Measurements from ENCODE around the gene LCE1E. TPM values are rescaled to one million over a fixed set of nuclear protein-coding genes. Genes with fewer than 3 reads are reported as not detected.

Gene LCE1E
- total and polyA plus RNA-seq, 10 of the 15 experiments (the other 5 are each of a cell fraction or from before 2014, with no cell fraction given), result 0.33 to 8.2 (median 1.3) TPM; not detected in 1

- TF ChIP-seq CUX1 (IDR thresholded peaks at IDR 0.05; ENCODE audit: insufficient replicate concordance, low read depth, low read length) (no peak), HDAC2 (IDR thresholded peaks at IDR 0.05) (no peak)
These were observed 17.1 kb upstream of the LCE1E start (continued) for GRCh38 chr1:152768847-152769533.

- intact Hi-C loops (cut with micrococcal nuclease; ENCODE audit: unreplicated experiment) (no loop called here), in situ Hi-C loops (cut with MboI) (no loop called here)
- no peak for ATAC-seq
- Histone ChIP-seq H2AFZ (ENCODE audit: control insufficient read depth, low read depth, low read length) (no peak overlapping the region), H3K27me3 (replicated peaks in 1 of 2; ENCODE audit: control insufficient read depth in 2 of 2, insufficient read depth in 2 of 2, low read length in 1 of 2) (no peaks in the 10 kb centered on the region; a peak in 1 of 4 replicates), H4K20me1 (ENCODE audit: control insufficient read depth, insufficient read depth) (no peaks in the 10 kb centered on the region), H3K4me2 (ENCODE audit: control insufficient read depth, insufficient read depth) (no peak overlapping the region), H3K9me3 (replicated peaks; ENCODE audit: control insufficient read depth, insufficient read depth, low read length) (no peaks in the 10 kb centered on the region), H3K9ac (ENCODE audit: control insufficient read depth, insufficient read depth, low read length) (no peak overlapping the region), H3K27ac (ENCODE audit: control insufficient read depth, insufficient read depth) (no peak overlapping the region), H3K36me3 (ENCODE audit: control insufficient read depth in 2 of 2, insufficient read depth in 2 of 2, low read length in 1 of 2) (no peaks in the 10 kb centered on the region), H3K4me1 (ENCODE audit: control insufficient read depth, insufficient read depth, low read length) (no peaks in the 10 kb centered on the region), H3K79me2 (ENCODE audit: control insufficient read depth, insufficient read depth, low read length) (no peaks in the 10 kb centered on the region), H3K4me3 (no peak overlapping the region)
- 0% methylated on average over 1 of the region's 1 CpG for WGBS (ENCODE audit: insufficient coverage, insufficient replicate concordance, low lambda C conversion rate, missing lambda C conversion rate)
- RAD21 ChIA-PET (ENCODE audit: unreplicated experiment), result no interaction called here
- no peak for FAIRE-seq
- POLR2A ChIA-PET, result no interaction called here
- BruUV-seq (replicated peaks), result no TSS peak
- CTCF ChIA-PET, result no interaction called here
- SMC1A ChIA-PET (ENCODE audit: uncharacterized antibody, unreplicated experiment), result no interaction called here
- DNase-seq (ENCODE audit: low read depth, low spot score), result no peak
- TF ChIP-seq CBX5 (IDR thresholded peaks at IDR 0.05; ENCODE audit: low read depth), result no peak
- no peak for TF ChIP-seq ZNF384 (IDR thresholded peaks at IDR 0.05; ENCODE audit: borderline replicate concordance, low read depth, low read length)
- no peak for TF ChIP-seq ATF3 (IDR thresholded peaks at IDR 0.05; ENCODE audit: borderline replicate concordance, extremely low read depth, low read depth, low read length)
- no peak for TF ChIP-seq STAT1 (conservative IDR thresholded peaks at IDR 0.05)
- no peak for TF ChIP-seq USF1 (IDR thresholded peaks at IDR 0.05; ENCODE audit: borderline replicate concordance, extremely low read length, insufficient read depth, low read depth, low read length)
- no peak for TF ChIP-seq MEF2A (IDR thresholded peaks at IDR 0.05; ENCODE audit: insufficient read depth, low read depth, low read length)
- no peak for TF ChIP-seq MAX (IDR thresholded peaks at IDR 0.05; ENCODE audit: low read depth, low read length)
- no peak for TF ChIP-seq ZSCAN29 (IDR thresholded peaks at IDR 0.05)
- TF ChIP-seq ZNF592 (IDR thresholded peaks at IDR 0.05), result no peak
These were observed 15.6 kb upstream of the LCE1E start for GRCh38 chr1:152770411-152770810.
